Measurements from ENCODE around the gene NUDT1. TPM values are rescaled to one million over a fixed set of nuclear protein-coding genes. Genes with fewer than 3 reads are reported as not detected.

Gene NUDT1
- total RNA-seq, 1 donor from 2014 or later, result 19.2 TPM

DNA sequence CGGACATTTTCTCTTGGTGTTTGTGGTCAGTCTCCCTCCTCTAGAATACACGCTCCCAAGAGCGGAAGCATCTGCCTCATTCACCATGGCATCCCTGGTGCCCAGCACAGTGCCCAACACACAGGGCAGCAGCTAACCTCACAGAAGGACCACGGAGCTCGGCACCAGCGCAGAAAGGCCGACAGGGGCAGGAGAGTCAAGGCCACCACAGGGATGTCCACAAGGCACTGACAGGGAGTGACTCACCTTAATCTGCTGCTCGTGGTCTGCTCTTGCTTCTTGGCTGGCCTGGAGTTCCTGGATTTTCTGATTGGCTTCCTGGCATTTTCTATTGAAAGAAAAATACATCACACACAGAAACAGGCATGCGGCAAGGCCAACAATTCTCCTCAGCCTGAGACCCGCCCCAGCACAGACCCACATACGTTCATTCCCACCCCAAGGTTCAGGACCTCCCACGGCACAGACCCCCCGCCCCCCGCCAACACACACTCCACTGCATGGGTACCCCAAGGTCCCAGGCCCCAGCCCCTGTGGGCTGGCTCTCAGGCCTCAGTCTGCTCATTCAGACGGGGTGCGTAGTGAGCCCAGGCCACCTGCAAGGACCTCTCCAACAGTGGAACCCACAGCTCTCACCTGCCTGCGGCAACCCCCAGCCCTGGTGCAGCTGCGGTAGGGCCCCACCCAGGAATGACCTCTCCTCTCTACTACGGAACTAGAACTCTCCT is 24.1 kb upstream of the NUDT1 start:
- no peaks in the 10 kb centered on the region for H3K27me3 Mint-ChIP-seq (ENCODE audit: low read depth)
- H3K36me3 Mint-ChIP-seq, result peaks cover 42% of the 10 kb centered on the region
- no peak overlapping the region for H3K27ac Mint-ChIP-seq
- DNase-seq (ENCODE audit: low spot score in 2 of 2, unreplicated experiment in 2 of 2), result no peak
- no peak overlapping the region for H3K4me3 Mint-ChIP-seq
- TF ChIP-seq, protein P1, sequence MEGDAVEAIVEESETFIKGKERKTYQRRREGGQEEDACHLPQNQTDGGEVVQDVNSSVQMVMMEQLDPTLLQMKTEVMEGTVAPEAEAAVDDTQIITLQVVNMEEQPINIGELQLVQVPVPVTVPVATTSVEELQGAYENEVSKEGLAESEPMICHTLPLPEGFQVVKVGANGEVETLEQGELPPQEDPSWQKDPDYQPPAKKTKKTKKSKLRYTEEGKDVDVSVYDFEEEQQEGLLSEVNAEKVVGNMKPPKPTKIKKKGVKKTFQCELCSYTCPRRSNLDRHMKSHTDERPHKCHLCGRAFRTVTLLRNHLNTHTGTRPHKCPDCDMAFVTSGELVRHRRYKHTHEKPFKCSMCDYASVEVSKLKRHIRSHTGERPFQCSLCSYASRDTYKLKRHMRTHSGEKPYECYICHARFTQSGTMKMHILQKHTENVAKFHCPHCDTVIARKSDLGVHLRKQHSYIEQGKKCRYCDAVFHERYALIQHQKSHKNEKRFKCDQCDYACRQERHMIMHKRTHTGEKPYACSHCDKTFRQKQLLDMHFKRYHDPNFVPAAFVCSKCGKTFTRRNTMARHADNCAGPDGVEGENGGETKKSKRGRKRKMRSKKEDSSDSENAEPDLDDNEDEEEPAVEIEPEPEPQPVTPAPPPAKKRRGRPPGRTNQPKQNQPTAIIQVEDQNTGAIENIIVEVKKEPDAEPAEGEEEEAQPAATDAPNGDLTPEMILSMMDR (IDR thresholded peaks at IDR 0.05; ENCODE audit: unreplicated experiment), result no peak
- H3K4me1 Mint-ChIP-seq, result no peaks in the 10 kb centered on the region
- H3K9me3 Mint-ChIP-seq, result no peaks in the 10 kb centered on the region

DNA sequence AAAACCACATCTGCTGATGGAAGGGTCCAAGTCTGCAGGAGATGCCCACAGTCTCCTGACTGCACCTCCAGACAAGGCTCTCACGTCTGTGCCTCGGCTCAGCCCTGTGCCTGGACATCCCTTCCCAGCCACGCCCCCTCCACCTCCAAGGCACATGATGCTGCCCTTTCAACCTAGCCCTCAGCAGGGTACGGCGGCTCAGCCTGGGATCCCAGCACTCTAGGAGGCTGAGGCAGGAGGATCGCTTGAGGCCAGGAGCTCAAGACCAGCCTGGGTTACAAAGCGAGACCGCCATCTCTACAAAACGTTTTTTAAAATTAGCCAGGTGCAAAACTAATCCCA is 23.6 kb upstream of the NUDT1 start:
- DNase-seq (ENCODE audit: low spot score in 2 of 2, unreplicated experiment in 2 of 2), result no peak
- H3K27me3 Mint-ChIP-seq (ENCODE audit: low read depth), result no peaks in the 10 kb centered on the region
- no peaks in the 10 kb centered on the region for H3K4me1 Mint-ChIP-seq
- TF ChIP-seq, protein P1 (IDR thresholded peaks at IDR 0.05; ENCODE audit: unreplicated experiment), result no peak
- H3K36me3 Mint-ChIP-seq, result peaks cover 38% of the 10 kb centered on the region
- H3K27ac Mint-ChIP-seq, result no peak overlapping the region
- no peaks in the 10 kb centered on the region for H3K9me3 Mint-ChIP-seq
- no peak overlapping the region for H3K4me3 Mint-ChIP-seq

DNA sequence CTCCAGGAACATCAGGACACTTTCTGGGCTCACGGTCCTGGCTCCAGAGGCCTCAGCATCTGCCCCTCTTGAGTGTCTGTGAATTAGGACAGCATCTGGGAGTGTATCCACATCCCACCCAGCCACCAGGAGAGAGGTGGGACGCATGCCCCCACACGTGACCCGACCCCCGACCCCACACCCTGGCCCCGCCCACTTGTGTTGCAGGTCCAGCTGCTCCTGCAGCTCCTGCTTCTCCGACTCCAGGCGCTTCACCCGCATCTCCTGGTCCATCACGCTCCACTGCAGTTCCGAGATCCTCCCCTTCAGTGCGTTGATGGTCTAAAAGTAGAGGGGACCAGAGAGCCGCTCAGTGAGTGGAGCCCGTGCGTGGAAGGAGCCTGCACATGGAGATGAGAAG is 22.9 kb upstream of the NUDT1 start:
- Mint-ChIP-seq H3K27me3 (ENCODE audit: low read depth) (no peaks in the 10 kb centered on the region), H3K27ac (no peak overlapping the region), H3K4me1 (no peaks in the 10 kb centered on the region), H3K36me3 (peaks cover 32% of the 10 kb centered on the region), H3K9me3 (no peaks in the 10 kb centered on the region), H3K4me3 (no peak overlapping the region)
- no peak for DNase-seq (ENCODE audit: low spot score in 2 of 2, unreplicated experiment in 2 of 2)
- TF ChIP-seq, protein P1 (IDR thresholded peaks at IDR 0.05; ENCODE audit: unreplicated experiment), result no peak

DNA sequence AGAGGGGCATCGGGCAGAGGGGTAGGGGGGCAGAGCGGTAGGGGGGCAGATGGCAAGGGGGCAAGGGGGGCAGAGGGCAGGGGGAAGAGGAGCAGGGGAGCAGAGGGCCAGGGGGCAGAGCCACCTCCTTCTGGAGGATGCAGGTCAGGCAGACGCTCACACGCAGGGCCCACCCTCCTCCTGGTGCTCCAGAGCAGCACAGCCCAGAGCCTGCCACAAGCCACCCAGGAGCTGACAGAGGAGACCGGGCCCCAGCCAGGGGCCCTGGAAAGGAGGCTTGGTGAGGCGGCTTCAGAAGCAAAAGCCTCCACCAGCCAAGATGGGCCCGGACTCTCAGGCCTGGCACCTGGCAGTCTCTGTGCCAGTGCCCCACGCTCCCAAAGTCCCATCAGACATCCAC is 22.4 kb upstream of the NUDT1 start:
- Mint-ChIP-seq H3K9me3 (no peaks in the 10 kb centered on the region), H3K27me3 (ENCODE audit: low read depth) (no peaks in the 10 kb centered on the region), H3K4me1 (no peaks in the 10 kb centered on the region), H3K4me3 (no peak overlapping the region), H3K27ac (no peak overlapping the region), H3K36me3 (peaks cover 31% of the 10 kb centered on the region)
- TF ChIP-seq, protein P1 (IDR thresholded peaks at IDR 0.05; ENCODE audit: unreplicated experiment), result no peak
- no peak for DNase-seq (ENCODE audit: low spot score in 2 of 2, unreplicated experiment in 2 of 2)

DNA sequence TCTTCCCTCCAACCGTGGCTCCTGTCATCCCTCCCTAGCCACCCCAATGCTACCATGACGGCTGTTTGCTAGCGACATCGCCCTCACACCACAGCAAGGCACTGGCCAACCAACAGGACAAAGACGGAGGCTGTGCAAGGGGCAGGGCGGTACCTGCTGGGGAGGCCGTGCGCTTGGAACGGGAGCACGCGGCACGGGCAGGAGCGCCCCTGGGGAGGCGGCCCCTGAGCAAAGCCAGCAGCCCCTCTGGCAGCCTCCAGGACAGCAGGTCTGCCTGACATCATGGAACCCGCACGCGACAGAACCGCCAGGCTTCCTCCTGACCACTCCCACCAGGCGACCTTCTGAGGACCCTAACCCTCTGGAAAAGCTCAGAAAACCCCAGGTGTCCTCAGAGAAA is 22.0 kb upstream of the NUDT1 start:
- no peaks in the 10 kb centered on the region for H3K4me1 Mint-ChIP-seq
- no peak overlapping the region for H3K4me3 Mint-ChIP-seq
- H3K36me3 Mint-ChIP-seq, result peaks cover 29% of the 10 kb centered on the region
- no peak overlapping the region for H3K27ac Mint-ChIP-seq
- no peak for DNase-seq (ENCODE audit: low spot score in 2 of 2, unreplicated experiment in 2 of 2)
- TF ChIP-seq, protein P1 (IDR thresholded peaks at IDR 0.05; ENCODE audit: unreplicated experiment), result no peak
- H3K27me3 Mint-ChIP-seq (ENCODE audit: low read depth), result no peaks in the 10 kb centered on the region
- no peaks in the 10 kb centered on the region for H3K9me3 Mint-ChIP-seq

DNA sequence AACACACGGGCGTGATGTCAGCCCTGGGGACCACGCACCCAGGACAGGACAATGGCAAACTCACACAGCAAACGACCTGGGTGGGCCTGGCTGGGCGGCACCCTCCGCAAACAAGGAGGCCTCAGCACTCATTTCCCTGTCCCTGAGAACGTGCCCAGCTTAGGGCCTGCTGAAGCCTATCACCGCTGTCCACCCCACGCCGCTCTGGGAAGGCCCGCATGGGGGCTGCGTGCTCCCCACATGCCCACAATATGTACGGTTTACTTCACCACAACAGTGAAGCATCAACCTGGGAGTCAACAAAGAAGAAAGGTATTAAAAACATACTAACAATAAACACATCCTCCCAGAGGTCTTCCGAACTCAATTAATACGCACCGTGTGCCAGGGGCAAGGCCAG is 21.5 kb upstream of the NUDT1 start:
- TF ChIP-seq, protein P1 (IDR thresholded peaks at IDR 0.05; ENCODE audit: unreplicated experiment), result no peak

More for the DNA sequence above, 21.5 kb upstream of the NUDT1 start:
- DNase-seq (ENCODE audit: low spot score in 2 of 2, unreplicated experiment in 2 of 2), result no peak
- Mint-ChIP-seq H3K27me3 (ENCODE audit: low read depth) (no peaks in the 10 kb centered on the region), H3K9me3 (no peaks in the 10 kb centered on the region), H3K36me3 (peaks cover 29% of the 10 kb centered on the region), H3K4me3 (no peak overlapping the region), H3K4me1 (no peaks in the 10 kb centered on the region), H3K27ac (no peak overlapping the region)
